HG03039 (cell line): Measurements from ENCODE around the gene OOSP2.

Experiments used
- ATAC-seq: cut with Tn5 transposase; IDR thresholded peaks from one replicate; pipeline ENCODE4 v1.9.1; 2021; ENCODE audit warnings: mild to moderate bottlenecking, moderate library complexity; ENCODE audit not compliant: unreplicated experiment

OOSP2 gene

GRCh38 chr11:60077981-60078380, 37.8 kb downstream of the OOSP2 start:
- ATAC-seq: no peak

DNA sequence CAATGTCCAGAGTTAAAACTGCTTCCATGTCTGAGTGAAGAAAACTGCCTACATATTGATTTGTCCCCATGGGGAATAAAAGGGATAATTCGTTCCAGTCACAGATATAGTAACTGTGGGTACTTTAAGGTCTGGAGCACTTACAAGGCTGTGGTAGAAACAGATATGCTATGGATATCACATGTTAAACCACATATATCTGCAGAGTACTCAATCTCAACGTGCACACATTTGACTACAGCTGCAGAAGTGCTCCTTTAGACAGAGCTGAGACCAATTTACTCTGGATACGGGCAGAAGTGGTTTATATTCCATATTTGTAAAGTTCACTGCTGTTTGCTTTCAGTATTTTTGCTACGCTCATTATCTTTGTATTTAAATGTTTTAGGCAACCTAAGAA, 38.5 kb downstream of the OOSP2 start:
- ATAC-seq: no peak

DNA sequence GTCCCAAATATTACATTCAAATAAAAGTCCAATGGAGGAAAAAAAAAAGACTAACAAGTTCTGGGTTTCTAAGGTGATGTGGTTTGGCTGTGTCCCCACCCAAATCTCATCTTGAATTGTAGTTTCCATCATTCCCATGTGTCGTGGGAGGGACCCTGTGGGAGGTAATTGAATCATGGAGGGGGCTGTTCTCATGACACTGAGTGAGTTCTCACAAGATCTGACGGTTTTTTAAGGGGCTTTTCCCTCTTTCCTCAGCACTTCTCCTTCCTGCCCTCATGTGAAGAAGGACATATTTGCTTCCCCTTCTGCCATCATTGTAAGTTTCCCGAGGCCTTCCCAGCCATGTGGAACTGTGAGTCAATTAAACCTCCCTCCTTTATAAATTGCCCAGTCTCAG, 40.3 kb downstream of the OOSP2 start:
- ATAC-seq: no peak

DNA sequence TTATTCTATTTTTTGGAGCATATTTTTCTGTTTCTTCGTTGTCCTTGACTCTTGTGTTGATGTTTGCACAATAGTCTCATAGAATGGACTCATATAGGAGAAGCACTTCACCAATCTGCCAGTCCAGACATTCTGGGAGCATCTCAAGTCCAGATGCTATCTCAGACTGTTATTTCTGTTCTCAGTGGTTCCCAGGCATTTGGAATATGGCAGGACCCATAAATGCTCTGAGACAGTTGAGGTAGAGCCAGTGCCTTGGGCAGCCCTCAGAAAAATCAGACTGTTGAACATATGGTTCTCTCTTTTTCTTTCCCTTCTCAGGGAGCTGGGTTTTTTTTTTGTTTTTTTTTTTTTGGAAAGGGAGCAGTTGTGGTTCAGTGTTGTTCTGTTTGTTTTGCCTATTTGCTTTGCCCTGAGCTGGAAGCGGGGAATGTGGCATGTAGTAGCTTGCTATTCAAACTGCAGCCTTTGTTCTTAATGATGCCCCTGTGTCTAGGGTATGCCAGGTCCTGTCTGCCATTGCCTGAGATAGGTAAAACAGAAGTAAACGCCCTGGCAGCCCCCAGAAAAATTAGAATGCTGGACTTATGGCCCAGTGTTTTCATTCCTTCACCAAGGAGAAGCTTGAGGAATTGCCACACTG, 44.5 kb downstream of the OOSP2 start:
- no peak for ATAC-seq

- ATAC-seq: no peak
Measured at GRCh38 chr11:60085909-60086308, 45.7 kb downstream of the OOSP2 start.

DNA sequence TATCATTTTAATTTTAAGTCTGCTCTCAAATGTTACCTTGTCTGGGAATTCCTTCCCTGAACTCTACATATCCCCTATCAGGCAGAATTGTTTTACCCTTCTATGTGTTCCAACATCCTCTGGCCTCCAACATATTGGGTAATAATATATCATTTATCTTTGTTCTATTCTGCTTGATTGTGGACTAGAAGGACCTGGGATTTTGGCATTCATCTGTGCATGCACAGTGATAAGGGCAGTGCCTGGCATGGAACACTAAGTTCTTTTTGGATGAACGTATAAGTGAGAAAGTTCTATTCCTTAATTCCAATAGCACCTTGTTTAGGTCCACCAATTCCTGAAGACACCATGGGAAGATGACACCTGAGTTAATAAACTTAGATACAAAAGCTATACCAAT, 47.0 kb downstream of the OOSP2 start:
- no peak for ATAC-seq

- ATAC-seq: no peak
Measured at GRCh38 chr11:60088364-60088763, 48.2 kb downstream of the OOSP2 start, which contains the start of gene MS4A2. TSS of gene MS4A2 (plus strand) at chr11:60088664. CDS start at chr11:60088766, 102 bp downstream.

DNA sequence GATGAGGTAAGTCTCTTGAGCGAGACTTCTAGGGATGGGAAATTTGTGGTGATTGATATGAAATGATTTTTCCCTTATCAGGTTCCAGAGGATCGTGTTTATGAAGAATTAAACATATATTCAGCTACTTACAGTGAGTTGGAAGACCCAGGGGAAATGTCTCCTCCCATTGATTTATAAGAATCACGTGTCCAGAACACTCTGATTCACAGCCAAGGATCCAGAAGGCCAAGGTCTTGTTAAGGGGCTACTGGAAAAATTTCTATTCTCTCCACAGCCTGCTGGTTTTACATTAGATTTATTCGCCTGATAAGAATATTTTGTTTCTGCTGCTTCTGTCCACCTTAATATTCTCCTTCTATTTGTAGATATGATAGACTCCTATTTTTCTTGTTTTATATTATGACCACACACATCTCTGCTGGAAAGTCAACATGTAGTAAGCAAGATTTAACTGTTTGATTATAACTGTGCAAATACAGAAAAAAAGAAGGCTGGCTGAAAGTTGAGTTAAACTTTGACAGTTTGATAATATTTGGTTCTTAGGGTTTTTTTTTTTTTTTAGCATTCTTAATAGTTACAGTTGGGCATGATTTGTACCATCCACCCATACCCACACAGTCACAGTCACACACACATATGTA, 55.4 kb downstream of the OOSP2 start:
- no peak for ATAC-seq

DNA sequence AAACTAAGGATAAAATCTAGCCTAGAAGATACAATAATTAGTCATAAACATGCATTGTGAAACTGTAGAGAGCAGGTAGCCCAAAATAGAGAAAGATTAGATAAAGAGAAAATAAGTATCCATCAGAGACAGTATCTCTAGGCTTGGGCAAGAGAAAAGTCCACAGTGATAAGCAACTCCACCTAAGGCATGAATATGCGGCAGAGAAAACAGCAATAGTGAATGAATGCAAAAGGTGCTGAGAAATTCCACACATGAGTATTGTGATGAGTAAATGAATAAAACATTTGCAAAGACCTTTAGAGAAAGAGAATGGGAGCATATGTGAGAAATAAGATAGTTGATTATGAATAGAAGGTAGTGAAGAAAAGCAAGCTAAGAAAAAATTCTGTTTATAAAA, 57.0 kb downstream of the OOSP2 start:
- ATAC-seq: no peak
